Activated CD8-positive, alpha-beta memory T cell treated with anti-CD3 and anti-CD28 coated beads for 4 hours (primary cell): ENCODE measurements around the gene TGFBR2.

ENCODE experiments used
- DNase-seq, 2 donors: peaks; one replicate each; pipeline ENCODE4 v3.0.0-alpha.2; 2020; ENCODE audit warnings: low read depth in 2 of 2

TGFBR2 gene

DNA sequence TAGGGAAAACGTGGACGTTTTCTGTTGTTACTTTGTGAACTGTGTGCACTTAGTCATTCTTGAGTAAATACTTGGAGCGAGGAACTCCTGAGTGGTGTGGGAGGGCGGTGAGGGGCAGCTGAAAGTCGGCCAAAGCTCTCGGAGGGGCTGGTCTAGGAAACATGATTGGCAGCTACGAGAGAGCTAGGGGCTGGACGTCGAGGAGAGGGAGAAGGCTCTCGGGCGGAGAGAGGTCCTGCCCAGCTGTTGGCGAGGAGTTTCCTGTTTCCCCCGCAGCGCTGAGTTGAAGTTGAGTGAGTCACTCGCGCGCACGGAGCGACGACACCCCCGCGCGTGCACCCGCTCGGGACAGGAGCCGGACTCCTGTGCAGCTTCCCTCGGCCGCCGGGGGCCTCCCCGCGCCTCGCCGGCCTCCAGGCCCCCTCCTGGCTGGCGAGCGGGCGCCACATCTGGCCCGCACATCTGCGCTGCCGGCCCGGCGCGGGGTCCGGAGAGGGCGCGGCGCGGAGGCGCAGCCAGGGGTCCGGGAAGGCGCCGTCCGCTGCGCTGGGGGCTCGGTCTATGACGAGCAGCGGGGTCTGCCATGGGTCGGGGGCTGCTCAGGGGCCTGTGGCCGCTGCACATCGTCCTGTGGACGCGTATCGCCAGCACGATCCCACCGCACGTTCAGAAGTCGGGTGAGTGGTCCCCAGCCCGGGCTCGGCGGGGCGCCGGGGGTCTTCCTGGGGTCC is at the start of gene TGFBR2:
TSS of gene TGFBR2 (plus strand) at position 301 of the 731 bp plus-strand sequence. CDS start at position 584, 283 bp downstream.
- DNase-seq, result peak; percentile 81

DNA sequence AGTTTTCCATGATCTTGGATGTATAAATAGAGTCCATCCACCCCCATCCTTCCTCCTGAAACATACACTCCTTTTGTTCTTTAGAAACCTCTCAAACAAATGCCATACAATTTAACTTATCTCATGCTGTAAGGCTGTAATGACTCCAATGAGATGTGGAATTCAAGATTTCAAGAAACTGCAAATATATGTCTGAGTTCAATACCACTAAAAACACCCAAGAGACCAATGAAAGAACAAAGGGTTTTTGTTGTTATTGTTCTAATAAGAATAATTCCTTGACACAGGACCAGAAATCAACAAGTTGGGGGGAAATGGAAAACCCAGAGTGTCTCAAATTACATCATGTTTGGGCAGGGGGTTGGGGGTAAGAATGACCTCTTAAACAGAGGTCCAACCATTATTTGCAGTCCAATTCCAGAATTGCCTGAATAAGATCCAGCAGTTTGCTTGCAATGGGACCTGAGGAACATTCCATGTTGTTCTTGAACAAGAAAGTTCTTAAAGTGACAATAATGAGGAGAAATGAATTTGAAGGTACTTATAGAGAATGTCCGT is 48.6 kb upstream of the TGFBR2 start:
- DNase-seq, result no peak

DNA sequence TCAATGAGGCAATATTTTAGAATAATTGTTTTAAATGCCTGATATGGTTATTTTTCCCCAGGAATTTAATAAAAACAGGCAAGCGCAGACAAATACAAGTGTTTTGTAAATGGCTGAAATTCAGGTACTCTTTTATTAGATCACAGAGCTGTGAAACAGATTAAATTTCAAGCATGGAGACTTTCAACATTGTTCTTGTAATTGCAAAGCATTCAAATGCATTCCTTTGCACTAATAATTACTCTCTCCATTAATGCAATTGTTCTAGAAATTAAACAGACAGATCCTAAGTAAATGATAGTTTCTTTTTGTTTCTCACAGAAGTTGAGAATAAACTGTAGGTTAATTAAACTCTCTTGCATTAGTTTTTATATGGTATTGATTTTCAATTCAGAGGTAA is 42.4 kb upstream of the TGFBR2 start:
- DNase-seq, result no peak

DNA sequence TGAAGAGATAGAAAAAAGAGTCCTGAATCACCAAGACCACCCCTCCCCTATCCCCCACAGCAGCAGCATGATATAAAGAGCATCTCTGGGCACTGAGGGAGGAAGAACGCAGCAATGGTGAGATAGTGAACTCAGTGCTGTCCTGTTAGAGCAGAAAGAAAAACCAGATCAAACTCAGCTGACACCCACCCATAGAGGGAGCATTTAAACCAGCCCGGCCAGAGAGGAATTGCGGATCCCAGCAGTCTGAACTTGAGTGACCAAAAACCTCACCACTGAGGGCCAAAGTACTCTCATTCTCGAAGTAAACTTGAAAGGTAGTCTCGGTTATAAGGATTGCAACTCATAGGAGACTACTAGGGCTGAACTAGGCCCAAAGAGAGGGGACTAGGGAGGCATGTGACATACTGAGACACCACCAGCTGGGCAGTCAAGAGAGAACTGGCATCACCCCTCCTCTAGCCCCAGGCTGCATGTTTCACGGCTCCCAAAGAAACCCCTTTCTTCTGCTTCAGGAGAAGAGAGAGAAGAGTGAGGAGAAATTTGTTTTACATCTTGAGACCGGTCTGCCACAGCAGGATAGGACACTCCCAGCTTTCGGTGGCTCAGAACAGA is 39.2 kb upstream of the TGFBR2 start:
- no peak for DNase-seq

DNA sequence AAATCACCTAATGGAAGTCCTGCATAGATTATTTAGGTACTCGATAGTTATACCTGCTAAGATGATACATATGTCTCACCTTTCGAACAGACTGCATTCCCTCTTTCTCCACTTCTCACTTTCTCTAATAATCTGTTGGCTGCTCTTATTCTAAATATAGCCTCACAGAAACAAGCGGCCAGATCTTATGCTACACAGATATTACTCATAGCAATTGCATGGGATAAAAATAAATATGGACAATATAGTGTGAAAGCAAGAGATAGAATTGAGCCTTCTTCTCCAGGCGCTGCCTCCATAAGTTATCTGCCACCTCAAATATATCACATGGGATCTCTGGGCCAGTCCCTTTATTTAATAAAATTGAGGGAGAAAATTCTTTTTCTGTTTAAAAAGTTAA is 29.5 kb upstream of the TGFBR2 start:
- no peak for DNase-seq

DNA sequence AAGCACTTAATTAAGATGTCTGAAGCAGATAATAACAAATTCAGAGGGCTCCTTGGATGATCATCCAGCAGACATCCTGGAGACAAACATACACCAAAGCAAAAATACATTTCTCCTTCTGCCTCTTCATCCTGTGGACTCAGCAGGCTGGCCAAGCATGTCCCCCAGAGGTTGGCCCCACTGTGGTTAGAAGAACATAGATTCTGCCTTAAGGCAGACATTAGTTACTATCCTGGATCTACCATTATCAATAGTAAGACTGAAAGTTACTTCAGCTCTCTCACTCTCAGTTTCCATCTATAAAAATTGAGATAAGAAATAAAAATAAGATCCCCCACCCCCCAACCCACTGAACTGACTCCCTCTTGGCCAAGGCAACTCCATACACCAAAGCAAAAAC is 28.6 kb upstream of the TGFBR2 start:
- no peak for DNase-seq

DNA sequence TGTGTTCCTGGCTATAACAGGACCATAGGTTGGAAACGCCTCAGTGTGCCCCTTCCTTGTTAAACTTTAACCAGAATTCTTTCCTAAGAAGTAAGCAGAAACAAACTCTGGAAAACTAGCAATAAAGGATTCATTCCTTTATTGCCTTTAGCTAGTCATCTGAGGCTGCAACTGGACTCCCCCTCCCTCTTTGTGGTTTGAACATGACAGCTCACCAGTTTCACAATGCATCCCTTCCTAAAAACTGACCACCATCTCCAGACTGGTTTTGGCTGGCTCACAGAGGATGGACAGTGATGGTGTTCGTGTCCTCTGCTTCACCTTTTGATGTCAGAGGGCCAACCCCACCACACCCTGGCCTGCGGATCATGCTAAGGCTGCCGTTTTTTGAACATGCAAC is 27.9 kb upstream of the TGFBR2 start:
- no peak for DNase-seq

DNA sequence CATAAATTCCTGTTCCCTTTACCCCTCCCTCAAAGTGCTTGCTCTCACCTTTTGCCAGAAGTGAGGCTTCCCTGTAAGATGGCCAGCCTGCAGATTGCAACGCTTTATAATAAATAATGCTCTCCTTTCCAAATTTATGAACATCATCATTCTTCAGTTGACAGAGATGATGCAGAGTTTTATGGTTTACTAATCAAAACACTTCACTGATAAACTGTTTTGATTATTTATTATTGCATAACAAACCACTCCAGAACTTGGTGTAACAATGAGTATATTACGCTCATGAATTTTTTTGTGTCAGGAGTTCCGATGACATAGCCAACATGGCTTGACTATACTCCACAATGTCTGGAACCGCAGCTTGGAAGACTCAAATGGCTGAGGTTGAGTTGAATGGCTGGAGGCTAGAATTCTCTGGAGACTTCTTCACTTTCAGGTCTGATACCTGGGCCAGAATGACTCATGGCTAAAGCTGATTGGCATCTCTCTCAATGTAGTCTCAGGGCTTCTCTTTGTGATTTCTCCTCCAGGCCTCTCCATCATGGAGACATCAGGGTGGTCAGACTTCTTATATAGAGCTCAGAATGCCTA is 27.3 kb upstream of the TGFBR2 start:
- no peak for DNase-seq

DNA sequence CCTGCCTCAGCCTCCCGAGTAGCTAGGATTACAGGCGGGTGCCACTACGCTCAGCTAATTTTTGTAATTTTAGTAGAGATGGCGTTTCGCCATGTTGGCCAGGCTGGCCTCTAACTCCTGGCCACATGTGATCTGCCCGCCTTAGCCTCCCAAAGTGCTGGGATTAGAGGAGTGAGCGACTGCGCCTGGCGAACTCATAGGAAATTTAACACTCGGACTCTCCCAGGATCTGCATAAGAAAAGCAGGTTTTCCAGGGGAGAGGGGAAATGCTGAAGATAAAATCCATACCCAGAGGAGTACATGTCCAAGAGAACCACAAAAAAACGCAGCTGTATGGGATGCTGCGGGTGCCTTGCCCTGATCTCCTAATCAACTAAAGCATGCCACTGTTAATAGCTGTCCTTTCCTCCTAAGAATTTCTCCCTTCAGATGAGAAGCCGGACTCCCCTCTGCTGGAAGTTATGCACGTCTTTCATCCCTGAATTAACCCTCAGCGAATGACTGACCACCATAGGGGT is 25.3 kb upstream of the TGFBR2 start:
- DNase-seq, result no peak

DNA sequence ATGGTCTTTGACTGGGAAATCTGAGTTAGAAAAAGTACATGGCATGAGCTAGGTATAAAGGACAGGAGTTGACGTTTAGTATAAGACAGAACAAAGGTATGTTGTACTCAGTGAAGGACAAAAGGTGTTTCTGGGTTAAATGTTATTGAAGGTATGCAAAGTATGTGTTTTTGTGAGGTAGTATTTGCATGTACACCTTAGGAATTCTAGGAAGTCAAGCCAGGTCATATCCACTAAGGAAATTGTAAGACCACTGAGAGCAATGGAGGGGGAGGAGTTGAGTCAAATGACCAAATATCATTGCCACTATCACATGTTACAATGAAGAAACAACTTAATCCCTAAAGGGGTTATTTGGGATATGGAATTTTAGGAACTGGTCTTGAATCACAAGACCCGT is 24.4 kb upstream of the TGFBR2 start:
- no peak for DNase-seq

DNA sequence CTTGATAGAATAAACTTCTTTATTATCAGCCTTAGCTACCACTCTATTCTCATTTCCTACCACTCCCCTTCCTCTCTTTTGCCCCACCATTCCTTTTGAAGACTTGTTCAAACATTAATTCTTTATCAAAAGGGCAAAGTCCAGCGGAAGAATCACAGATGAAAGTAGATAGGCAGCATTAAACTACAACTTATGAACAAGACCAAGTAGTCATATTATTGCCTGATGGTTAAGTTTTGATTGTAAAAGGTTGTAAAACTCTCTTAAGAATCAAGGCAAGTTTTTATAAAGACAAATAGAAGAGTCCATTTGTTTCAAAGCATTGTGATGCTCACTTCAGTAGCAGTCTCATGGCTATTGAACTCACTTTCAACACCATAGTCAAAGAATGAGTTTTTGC is 22.4 kb upstream of the TGFBR2 start:
- DNase-seq, result no peak

DNA sequence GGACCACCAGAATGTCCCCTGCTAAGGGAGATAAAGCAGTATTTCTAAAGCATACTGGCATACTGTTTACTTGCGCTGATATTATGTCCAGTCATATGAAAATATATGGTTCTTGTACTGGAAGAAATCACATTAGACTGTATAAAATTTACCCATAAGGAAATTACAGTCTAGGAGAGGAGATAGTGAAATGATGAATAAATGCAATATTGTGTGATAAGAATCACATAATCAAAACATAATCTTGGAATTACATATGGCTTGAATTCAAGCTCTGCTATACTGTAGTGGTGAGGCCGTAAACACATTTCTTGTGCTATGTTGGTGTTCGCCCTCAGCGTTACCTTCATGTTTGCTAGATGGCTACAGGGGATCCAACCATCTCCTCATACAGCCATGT is 20.7 kb upstream of the TGFBR2 start:
- DNase-seq, result no peak

DNA sequence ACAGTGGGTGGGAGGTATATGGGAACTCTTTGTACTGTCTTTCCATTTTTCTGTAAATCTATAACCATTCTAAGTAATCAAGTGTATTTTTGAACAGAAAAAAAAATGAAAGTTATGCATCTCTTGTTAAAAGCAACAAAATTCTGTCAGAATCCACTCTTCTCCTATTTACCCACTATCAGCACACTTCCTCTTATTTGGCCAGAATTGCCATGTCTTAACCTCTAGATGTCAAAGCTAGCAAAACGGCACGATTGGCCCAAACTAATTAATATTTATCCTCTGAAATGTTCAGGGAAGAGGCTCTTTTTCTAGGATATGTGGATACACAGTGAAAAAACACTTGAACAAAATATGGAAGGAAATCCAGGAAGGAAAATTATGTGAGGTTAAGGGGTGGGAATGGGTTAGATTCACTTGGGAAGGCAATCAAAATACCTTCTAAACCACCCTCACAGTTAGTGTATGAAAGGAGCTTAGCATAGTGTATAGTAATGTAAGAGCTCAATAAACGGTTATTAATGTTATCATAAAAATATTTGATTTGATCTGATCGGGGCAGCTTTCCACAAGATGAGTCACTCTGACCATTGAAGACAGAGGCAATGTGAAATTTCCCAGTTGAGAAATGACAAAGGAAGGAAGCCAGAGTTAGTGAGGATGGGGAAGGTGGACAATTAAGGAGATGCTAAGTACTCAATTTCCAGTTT is 20.1 kb upstream of the TGFBR2 start:
- DNase-seq, result no peak

DNA sequence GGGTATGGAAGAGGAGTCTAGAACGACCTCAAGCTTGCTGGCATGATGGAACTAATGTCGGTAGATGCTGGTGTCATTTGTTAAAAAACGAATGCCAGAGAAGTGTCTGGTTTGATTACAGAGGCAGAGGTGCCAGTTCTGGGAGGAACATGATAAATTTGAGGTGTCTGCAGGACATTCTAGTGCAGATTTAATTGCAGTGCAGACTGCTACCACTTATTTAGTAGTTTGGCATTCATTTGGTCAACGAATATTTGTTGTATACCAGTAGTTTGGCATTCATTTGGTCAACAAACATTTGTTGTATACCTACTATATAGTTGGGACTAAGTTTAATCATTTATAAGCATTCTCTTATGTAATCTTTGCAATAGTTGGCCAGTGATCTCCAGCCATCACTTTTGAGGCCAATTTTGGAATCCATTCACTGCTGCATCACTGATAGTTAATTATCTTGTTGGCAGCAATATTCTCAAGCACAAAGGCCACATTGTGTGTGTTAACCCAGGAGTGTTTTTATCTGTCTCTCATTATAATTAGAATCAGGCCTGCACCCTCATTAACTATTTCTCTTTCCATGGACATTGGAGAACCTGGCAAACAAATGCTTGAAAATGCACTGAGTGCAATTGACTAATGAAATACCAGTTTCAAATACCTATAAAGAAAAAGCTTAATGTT is 19.5 kb upstream of the TGFBR2 start:
- no peak for DNase-seq

DNA sequence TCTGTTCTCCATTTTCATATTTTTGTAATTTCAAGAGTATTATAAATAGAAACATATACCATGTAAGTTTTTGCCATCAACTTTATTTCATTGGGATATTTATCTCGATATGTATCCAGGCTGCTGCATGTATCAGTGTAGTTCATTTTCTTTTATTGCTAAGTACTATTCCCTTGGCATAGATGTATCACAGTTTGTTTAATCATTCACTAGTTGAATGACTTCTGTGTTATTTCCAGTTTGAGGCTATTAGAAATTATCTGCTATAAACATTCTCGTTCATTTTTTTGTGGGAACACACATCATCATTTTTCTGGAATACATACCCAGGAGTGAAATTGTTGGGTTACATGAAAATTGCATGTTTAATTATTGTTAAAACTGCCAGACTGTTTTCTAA is 18.5 kb upstream of the TGFBR2 start:
- no peak for DNase-seq

DNA sequence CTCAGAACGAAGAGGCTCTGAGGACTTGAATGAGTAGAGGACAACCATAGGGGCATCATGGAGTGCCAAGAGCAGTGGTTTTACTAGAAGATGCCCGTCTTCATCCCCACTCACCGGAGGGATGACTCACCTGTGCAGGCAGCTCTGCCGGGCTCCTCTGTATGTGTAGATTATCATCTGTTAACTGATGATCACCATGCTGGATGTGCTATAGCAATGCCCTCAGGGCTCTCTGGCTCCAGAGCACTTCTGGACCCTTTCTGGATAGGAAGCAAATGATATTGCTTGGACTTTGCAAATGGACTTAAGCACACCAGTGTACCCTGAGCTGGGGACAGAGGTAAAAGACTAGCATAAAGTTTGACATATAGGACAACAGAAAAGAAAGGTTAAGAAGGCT is 10.2 kb upstream of the TGFBR2 start:
- no peak for DNase-seq

DNA sequence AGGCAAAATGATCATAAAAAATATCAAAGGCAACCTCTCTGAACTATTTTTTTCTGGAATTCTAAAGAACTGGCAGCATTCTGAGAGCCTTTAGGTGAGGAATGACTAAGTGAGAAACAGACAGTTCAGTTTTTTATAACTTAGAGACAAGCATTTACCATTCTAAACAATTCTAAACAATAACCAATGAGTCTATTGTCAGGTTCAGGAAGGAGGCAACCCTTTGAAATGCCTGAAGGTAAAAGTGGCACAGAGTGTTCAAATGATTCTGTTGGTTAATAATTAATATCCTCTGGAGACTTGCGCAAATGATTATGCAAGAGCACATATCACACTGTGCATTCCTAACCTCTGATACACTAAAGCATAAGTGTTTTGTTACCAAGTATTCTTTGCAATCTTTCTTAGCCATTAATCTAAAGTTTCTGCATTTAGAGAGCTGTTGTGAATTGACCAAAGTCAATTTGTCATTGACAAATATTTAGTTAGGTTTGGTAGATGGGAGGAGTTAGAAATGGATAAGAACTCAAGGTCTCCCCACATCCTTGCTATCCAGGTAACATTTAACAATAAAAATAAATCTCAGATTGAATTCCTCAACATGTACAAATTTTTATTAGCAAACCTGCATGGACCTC is 9.2 kb upstream of the TGFBR2 start:
- no peak for DNase-seq

DNA sequence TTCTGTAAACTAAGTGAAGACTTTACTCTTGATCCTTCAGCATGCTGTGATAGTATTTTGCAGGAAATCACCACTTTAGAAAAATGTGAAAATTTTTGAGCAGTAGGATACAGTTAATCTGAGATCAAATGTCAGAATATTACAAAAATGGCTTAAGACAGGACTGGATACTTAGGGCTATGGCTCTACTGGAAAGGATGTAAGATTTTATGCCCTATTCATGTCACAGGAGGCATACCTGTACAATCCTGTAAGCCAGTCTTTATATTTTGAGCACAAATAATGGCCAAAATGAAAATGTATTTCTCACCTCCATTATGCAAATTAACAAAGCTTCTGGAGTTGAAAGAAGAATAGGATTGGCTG is 8.6 kb upstream of the TGFBR2 start:
- DNase-seq, result no peak

DNA sequence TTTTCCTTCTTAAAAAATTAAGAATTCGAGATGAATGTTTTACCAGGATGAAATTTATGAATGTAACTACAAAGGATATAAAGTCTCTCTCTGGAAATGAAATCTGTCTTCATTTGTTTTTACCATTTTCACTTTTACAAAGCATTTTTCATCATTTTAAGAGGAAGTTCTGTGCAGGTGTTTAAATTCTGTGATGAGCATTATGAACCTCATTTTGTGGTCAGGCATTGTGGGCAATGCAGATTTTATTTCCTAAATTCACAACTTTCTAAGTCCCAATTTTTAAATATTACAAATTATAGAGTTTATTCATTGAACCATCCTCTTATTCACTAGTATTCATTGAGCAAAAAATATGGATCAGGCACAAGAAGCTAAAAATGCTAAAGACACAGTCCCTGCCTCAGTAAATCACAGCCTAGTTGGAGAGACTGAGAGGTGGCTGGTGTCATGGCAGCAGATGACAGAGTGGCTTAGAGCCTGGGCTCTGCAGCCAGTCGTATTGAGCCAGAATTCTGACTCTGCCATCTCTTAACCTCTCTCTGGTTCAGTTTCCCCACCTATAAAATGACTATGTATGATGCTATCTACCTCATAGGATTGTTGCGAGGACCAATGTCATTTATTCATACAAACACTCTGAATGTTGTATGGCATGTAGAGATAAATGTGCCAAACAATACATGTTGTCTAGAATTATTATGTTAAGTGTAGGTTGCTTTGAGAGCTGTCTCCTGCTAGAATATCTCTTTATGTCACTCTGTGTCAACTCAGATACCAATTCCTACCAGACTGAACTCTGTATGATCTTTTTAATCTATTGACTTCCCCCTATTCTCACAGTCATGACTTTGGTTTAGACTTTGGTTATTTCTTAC is 7.5 kb upstream of the TGFBR2 start:
- no peak for DNase-seq

DNA sequence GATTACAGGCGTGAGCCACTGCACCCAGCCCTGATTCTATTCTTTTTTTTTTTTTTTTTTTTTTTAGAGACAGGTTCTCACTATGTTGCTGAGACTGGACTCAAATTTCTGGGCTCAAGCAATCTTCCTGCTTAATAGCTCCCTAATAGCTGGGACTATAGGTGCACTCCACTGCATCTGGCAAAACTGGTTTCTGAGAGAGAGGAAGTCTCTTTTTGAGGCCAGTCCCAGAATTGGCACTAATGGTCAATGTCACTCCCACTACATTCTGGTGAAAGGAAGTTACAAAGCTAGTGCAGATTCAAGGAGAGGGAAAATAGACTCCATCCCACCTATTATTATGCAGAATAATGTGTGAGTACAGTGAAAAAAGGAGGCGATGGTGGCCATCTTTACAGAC is 5.8 kb upstream of the TGFBR2 start:
- DNase-seq, result no peak
